HG03457 (cell line): Measurements from ENCODE around the gene ICA1.
"Not testable (repeated sequence)": the region's sequence is repeated elsewhere in the genome, so short reads cannot be mapped to it uniquely, and the experiment has no call there.

Experiments used
- ATAC-seq: cut with Tn5 transposase; IDR thresholded peaks from one replicate; pipeline ENCODE4 v1.9.1; 2021; ENCODE audit warnings: moderate number of reproducible peaks; ENCODE audit not compliant: unreplicated experiment

ICA1 gene

GRCh38 chr7:8261711-8262695 lies at the start of gene ICA1:
TSS of gene ICA1 (minus strand) at chr7:8262167. CDS start at chr7:8235926, 26,241 bp downstream.
- ATAC-seq: no peak

GRCh38 chr7:8310876-8311275 lies 48.9 kb upstream of the ICA1 start:
- ATAC-seq: no peak

- ATAC-seq: no peak
Measured at GRCh38 chr7:8305625-8306388, 43.8 kb upstream of the ICA1 start.

GRCh38 chr7:8305104-8305503 lies 43.1 kb upstream of the ICA1 start:
- ATAC-seq: no peak

- no peak for ATAC-seq
Measured at GRCh38 chr7:8303904-8304528, 42.0 kb upstream of the ICA1 start.

- not testable (repeated sequence) for ATAC-seq
Measured at GRCh38 chr7:8297023-8297422, 35.1 kb upstream of the ICA1 start.

GRCh38 chr7:8296362-8296659 lies 34.3 kb upstream of the ICA1 start:
- no peak for ATAC-seq

GRCh38 chr7:8295638-8296361 lies 33.8 kb upstream of the ICA1 start:
- ATAC-seq: peak; percentile 91

- ATAC-seq: no peak
Measured at GRCh38 chr7:8291397-8292141, 29.6 kb upstream of the ICA1 start.

GRCh38 chr7:8290645-8291308 lies 28.8 kb upstream of the ICA1 start:
- ATAC-seq: no peak

GRCh38 chr7:8286118-8286517 lies 24.2 kb upstream of the ICA1 start:
- ATAC-seq: no peak

- ATAC-seq: no peak
Measured at GRCh38 chr7:8285155-8285554, 23.2 kb upstream of the ICA1 start.

GRCh38 chr7:8284606-8285005 lies 22.6 kb upstream of the ICA1 start:
- no peak for ATAC-seq

- ATAC-seq: no peak
Measured at GRCh38 chr7:8283968-8284367, 22.0 kb upstream of the ICA1 start.

- no peak for ATAC-seq
Measured at GRCh38 chr7:8282871-8283270, 20.9 kb upstream of the ICA1 start.

- ATAC-seq: no peak
Measured at GRCh38 chr7:8282162-8282561, 20.2 kb upstream of the ICA1 start.

GRCh38 chr7:8278183-8278582 lies 16.2 kb upstream of the ICA1 start:
- ATAC-seq: no peak

- ATAC-seq: no peak
Measured at GRCh38 chr7:8277394-8277982, 15.5 kb upstream of the ICA1 start.

GRCh38 chr7:8274589-8274988 lies 12.6 kb upstream of the ICA1 start:
- ATAC-seq: no peak
